Activated T-helper 17 cell treated with anti-CD3 and anti-CD28 coated beads, Interleukin-2, amount 50 U/mL, for 72 hours (primary cell): ENCODE measurements around the gene SMNDC1. TPM values are rescaled to one million over a fixed set of nuclear protein-coding genes. Genes with fewer than 3 reads are reported as not detected.
"Not testable (repeated sequence)": the region's sequence is repeated elsewhere in the genome, so short reads cannot be mapped to it uniquely, and the experiment has no call there.

Experiments used
- ATAC-seq: fragments of 150-1000 bp; cut with Tn5 transposase; replicated peaks from 2 replicates; pipeline ENCODE4 v1.10.0; 2021; ENCODE audit warnings: mild to moderate bottlenecking, moderate library complexity
- H3K27ac Mint-ChIP-seq: one replicate; pipeline ENCODE4 v1.8.0; 2022; ENCODE audit warnings: mixed read lengths
- H3K27me3 Mint-ChIP-seq: one replicate; pipeline ENCODE4 v1.8.0; 2022; ENCODE audit warnings: mixed read lengths
- H3K36me3 Mint-ChIP-seq: one replicate; pipeline ENCODE4 v1.8.0; 2022; ENCODE audit warnings: low read depth, mild to moderate bottlenecking, mixed read lengths
- H3K4me1 Mint-ChIP-seq: one replicate; pipeline ENCODE4 v1.8.0; 2022; ENCODE audit warnings: mixed read lengths
- H3K4me3 Mint-ChIP-seq: one replicate; pipeline ENCODE4 v1.8.0; 2022; ENCODE audit warnings: mild to moderate bottlenecking, mixed read lengths
- H3K9me3 Mint-ChIP-seq: one replicate; pipeline ENCODE4 v1.8.0; 2022; ENCODE audit warnings: mixed read lengths
- total RNA-seq, 2 donors: library from RNA; stranded (reverse); gene quantifications; one replicate each; pipeline ENCODE4 v1.2.3, GENCODE V29; 2022

SMNDC1 gene
- total RNA-seq, 2 donors from 2014 or later, result 35.8 to 40.1 TPM

DNA sequence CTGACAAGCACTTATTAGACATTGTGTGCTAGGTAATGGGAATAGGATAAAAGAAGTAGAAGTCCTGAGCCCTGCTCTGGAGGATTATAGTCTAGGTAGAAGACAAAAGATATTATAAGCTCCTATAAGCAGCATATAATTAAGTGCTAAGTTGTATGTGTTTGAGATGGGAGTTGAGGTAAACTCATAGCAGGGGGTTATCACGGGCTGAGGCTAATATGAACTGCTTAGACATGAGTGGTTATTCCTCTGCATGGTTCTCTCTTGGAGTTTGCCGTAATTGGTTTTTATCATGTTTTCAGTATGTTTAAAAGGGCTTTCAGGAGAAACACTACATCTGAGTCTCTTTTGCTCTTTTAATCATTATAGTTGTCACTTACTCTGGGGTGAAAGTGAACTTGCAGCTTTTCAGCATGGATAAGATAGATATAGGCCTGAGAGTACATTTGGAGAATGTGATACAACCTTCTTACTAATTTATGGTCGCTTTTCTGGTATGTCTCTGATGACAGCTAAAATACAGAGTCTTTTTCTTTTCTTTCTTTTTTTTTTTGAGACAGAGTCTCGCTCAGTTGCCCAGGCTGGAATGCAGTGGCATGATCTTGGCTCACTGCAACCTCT lies 39.0 kb downstream of the SMNDC1 start:
- H3K27me3 Mint-ChIP-seq, result no peaks in the 10 kb centered on the region
- H3K9me3 Mint-ChIP-seq, result no peaks in the 10 kb centered on the region
- no peak overlapping the region for H3K4me3 Mint-ChIP-seq
- H3K4me1 Mint-ChIP-seq, result peaks cover 32% of the 10 kb centered on the region
- ATAC-seq, result no peak
- peaks cover 40% of the 10 kb centered on the region for H3K36me3 Mint-ChIP-seq
- H3K27ac Mint-ChIP-seq, result no peak overlapping the region

DNA sequence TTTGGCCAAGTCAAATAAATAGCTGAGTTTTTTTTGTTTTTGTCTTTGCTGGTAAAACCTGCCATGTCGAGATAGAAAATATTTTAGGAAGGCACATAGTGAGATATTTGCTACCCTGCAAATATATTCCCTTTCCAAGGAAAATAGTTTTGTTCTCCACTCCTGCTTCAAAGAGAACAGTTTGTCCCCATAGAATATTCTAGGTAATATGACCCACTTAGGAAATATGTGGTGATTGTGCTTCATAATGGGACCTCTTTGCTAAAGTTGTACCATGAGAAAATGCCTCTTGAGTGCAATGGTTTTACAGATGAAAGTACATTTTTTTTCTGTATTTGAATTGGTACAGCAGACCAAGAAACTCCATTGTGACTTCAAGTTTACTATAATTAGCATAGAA lies 41.6 kb downstream of the SMNDC1 start:
- Mint-ChIP-seq H3K36me3 (peaks cover 32% of the 10 kb centered on the region), H3K4me1 (peaks cover 14% of the 10 kb centered on the region), H3K4me3 (no peak overlapping the region), H3K27ac (no peak overlapping the region), H3K27me3 (no peaks in the 10 kb centered on the region), H3K9me3 (no peaks in the 10 kb centered on the region)
- ATAC-seq, result no peak

DNA sequence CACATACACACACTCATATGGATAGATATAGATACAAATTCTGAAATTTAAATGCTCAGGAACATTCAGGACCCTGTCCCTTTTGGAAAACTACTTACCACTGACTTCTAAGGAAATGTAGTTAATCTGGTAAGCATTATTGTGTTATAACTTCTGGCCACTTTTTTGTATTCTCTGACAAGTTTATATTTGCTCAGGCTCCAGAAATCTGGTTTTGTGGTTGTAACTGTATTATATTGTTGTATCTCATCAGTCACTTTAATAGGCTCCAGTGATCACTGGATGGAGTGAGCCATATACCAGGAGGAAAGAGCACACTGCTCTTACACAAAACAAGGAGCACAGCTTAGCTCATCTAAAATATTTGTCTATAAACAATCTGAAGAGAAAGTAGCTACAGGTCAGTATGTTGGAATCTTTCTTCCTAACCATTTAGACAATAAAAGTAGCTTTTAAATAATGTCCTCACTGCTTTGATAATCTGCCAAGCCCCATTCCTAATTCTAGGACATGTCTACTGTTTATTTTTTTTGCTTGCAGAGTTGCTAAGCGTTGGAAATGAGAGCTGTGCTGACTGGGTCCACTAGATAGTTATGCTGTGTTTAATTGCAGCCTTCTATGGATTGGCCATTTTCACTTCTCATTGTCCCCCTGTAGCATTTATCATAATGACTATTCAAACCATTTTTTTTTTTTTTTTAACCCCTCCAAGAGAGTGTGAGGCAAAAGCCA lies 43.8 kb downstream of the SMNDC1 start:
- peaks cover 42% of the 10 kb centered on the region for H3K36me3 Mint-ChIP-seq
- no peak overlapping the region for H3K4me3 Mint-ChIP-seq
- no peaks in the 10 kb centered on the region for H3K27me3 Mint-ChIP-seq
- no peak overlapping the region for H3K27ac Mint-ChIP-seq
- no peaks in the 10 kb centered on the region for H3K9me3 Mint-ChIP-seq
- H3K4me1 Mint-ChIP-seq, result peaks cover 13% of the 10 kb centered on the region
- ATAC-seq, result no peak

DNA sequence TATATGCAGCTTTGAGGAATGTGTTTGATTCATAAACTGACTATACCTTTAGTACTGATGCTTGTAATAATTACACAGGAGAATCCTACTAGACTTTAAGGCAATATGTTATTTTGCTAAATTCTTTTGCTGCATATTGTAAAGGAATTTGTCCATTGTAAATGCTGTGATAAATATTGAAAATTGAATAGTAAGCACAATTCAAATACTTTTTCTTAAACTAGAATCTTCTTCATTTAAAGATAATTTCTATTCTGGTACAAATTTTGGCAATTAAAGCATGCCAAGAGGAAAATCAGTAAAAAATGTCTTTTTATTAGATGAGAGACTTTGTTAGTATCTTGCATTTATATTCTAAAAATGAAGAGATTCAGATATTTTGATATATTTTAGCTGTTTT lies 45.4 kb downstream of the SMNDC1 start:
- Mint-ChIP-seq H3K4me1 (peaks cover 21% of the 10 kb centered on the region), H3K4me3 (no peak overlapping the region), H3K27ac (no peak overlapping the region), H3K9me3 (no peaks in the 10 kb centered on the region), H3K36me3 (peaks cover 58% of the 10 kb centered on the region), H3K27me3 (no peaks in the 10 kb centered on the region)
- ATAC-seq, result no peak

DNA sequence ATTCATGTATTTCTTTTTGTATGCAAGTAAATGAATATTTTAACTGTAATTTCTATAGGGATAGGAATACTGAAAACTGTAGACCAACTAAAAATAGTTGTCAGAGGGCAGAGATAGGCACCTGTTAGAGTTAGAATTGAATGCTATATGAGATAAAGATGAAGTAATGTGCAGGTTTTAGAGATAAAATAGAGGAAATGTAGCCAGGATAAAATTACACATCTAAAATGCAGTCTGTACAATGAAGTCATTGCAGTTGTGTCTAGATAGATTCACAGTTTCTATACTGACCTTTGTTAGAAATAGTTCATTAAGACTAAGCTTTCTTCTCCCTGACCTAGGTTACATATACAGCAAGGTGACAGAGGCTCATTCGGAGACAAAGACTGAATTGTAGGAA lies 46.2 kb downstream of the SMNDC1 start:
- Mint-ChIP-seq H3K4me3 (no peak overlapping the region), H3K9me3 (no peaks in the 10 kb centered on the region), H3K4me1 (peaks cover 22% of the 10 kb centered on the region), H3K27ac (no peak overlapping the region), H3K36me3 (peaks cover 56% of the 10 kb centered on the region), H3K27me3 (no peaks in the 10 kb centered on the region)
- ATAC-seq, result no peak

DNA sequence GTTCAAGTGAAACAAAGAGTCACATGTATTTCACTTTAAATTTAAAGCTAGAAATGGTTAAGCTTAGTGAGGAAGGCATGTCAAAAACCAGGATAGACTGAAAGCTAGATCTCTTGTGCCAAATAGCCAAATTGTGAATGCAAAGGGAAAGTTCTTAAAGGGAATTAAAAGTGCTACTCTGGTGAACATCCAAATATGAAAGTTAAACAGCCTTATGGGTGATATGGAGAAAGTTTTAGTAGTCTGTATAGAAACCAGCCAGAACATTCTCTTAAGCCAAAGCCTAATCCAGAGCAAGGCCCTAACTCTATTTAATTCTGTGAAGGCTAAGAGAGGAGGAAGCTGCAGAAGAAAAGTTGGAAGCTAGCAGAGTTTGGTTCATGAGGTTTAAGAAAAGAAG lies 50.3 kb downstream of the SMNDC1 start:
- Mint-ChIP-seq H3K36me3 (peaks cover 41% of the 10 kb centered on the region), H3K27ac (no peak overlapping the region), H3K4me3 (peak overlapping the region; percentile 28), H3K27me3 (no peaks in the 10 kb centered on the region), H3K4me1 (peaks cover 37% of the 10 kb centered on the region), H3K9me3 (no peaks in the 10 kb centered on the region)
- no peak for ATAC-seq

DNA sequence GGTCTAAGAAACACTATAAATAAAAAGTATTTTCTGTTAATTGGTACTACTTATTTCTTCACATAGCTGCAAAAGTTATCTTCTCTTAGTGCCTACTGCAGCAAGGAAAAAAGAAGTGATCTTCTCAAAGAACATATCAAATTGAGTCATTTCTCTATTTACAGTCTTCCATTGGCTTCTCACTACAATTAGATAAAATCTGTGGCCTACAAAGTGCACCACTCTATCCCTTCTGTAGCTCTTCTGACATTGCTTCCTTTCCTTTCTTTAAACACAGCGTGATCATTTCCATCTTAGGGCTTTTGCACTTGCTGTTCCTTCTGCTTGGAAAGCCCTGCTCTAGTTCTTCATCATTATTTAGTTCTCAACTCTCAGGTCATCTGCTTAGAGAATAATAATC lies 52.6 kb downstream of the SMNDC1 start:
- Mint-ChIP-seq H3K36me3 (peaks cover 54% of the 10 kb centered on the region), H3K4me1 (peaks cover 38% of the 10 kb centered on the region), H3K9me3 (no peaks in the 10 kb centered on the region), H3K27ac (no peak overlapping the region), H3K27me3 (no peaks in the 10 kb centered on the region), H3K4me3 (peak overlapping the region; percentile 56)
- peak; percentile 24 for ATAC-seq

DNA sequence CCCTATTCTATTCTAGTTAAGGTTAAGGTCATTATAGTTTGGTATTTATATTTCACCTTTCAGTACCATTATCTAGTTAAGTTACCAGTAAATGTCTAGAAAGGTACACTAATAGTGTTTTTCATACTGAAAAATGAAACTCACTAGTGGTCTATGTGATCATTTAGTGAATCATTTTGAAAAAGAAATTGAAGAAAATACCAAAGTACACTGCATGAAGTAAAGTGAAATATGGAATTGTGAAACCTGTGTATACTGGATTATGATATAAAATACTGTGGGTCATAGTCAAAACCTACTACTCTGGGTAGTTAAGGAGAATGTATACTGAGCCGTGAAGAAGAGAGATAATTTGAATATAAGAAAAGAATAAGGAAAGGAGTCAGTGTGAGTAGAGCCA lies 53.3 kb downstream of the SMNDC1 start:
- H3K9me3 Mint-ChIP-seq, H3K27me3 Mint-ChIP-seq: not testable (repeated sequence)
- Mint-ChIP-seq H3K4me1 (peaks cover 34% of the 10 kb centered on the region), H3K4me3 (peak overlapping the region; percentile 56), H3K36me3 (peaks cover 55% of the 10 kb centered on the region), H3K27ac (peak overlapping the region; percentile 74)
- ATAC-seq, result peak; percentile 88

DNA sequence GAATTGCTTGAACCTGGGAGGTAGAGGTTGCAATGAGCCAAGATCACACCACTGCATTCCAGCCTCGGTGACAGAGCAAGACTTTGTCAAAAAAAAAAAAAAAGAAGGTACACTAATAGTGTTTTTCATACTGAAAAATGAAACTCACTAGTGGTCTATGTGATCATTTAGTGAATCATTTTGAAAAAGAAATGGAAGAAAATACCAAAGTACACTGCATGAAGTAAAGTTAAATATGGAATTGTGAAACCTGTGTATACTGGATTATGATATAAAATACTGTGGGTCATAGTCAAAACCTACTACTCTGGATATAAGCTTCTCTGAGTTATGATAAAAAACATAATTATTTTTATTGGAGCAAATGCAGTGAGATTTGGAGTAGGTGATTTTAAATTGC lies 55.2 kb downstream of the SMNDC1 start:
- Mint-ChIP-seq H3K27ac (peak overlapping the region; percentile 56), H3K4me3 (peak overlapping the region; percentile 33), H3K36me3 (peaks cover 59% of the 10 kb centered on the region), H3K4me1 (peaks cover 33% of the 10 kb centered on the region)
- not testable (repeated sequence) for H3K9me3 Mint-ChIP-seq, H3K27me3 Mint-ChIP-seq
- ATAC-seq, result peak; percentile 70

DNA sequence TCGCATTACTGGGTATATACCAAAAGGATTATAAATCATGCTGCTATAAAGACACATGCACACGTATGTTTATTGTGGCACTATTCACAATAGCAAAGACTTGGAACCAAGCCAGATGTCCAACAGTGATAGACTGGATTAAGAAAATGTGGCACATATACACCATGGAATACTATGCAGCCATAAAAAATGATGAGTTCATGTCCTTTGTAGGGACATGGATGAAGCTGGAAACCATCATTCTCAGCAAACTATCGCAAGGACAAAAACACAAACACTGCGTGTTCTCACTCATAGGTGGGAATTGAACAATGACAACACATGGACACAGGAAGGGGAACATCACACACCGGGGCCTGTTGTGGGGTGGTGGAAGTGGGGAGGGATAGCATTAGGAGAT lies 56.9 kb downstream of the SMNDC1 start:
- ATAC-seq, H3K9me3 Mint-ChIP-seq, H3K27me3 Mint-ChIP-seq, H3K27ac Mint-ChIP-seq, H3K4me3 Mint-ChIP-seq: not testable (repeated sequence)
- Mint-ChIP-seq H3K36me3 (peaks cover 64% of the 10 kb centered on the region), H3K4me1 (peaks cover 24% of the 10 kb centered on the region)

DNA sequence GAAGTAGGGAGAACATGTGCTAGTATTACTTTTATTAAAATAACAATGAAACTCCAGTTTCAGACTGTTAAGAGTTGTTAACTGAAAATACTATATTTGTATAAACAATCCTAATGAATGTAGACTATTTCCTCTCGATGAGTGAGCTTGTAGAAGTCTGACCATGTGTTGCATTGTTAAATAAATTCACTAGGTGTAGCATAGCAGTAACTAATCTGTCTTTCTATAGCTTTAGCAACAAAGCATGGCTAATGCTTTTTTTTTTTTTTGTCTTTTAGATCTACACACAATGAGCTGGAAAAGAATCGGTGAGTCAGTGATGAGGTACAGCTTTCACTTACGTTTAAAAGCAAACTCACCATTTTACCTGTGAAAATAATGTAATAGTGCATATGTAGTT lies 60.2 kb downstream of the SMNDC1 start:
- H3K4me3 Mint-ChIP-seq, result no peak overlapping the region
- peaks cover 64% of the 10 kb centered on the region for H3K36me3 Mint-ChIP-seq
- H3K4me1 Mint-ChIP-seq, result peaks cover 29% of the 10 kb centered on the region
- no peak overlapping the region for H3K27ac Mint-ChIP-seq
- ATAC-seq, result no peak
- H3K9me3 Mint-ChIP-seq, result no peaks in the 10 kb centered on the region
- H3K27me3 Mint-ChIP-seq, result no peaks in the 10 kb centered on the region

DNA sequence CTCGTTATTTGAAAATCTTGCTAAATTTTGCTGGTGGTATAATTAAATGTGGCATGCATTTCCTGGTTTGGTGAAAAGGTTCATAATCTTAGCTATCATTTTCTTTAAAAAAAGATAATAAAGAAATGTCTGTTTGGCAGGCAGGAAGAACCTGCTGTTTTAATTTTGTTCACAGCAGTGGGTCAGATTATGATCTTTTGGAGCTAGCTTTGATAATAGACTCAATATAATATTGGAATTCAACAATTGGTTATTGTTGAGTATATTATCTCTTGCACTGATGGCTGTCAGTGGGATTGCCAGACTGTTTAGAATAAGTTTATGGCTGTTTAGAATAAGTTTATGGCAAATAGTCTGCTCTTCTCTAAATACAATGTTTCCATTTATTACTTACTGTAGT lies 62.2 kb downstream of the SMNDC1 start:
- Mint-ChIP-seq H3K27me3 (no peaks in the 10 kb centered on the region), H3K4me3 (peak overlapping the region; percentile 55), H3K9me3 (no peaks in the 10 kb centered on the region), H3K36me3 (peaks cover 71% of the 10 kb centered on the region), H3K27ac (no peak overlapping the region), H3K4me1 (peaks cover 25% of the 10 kb centered on the region)
- no peak for ATAC-seq

DNA sequence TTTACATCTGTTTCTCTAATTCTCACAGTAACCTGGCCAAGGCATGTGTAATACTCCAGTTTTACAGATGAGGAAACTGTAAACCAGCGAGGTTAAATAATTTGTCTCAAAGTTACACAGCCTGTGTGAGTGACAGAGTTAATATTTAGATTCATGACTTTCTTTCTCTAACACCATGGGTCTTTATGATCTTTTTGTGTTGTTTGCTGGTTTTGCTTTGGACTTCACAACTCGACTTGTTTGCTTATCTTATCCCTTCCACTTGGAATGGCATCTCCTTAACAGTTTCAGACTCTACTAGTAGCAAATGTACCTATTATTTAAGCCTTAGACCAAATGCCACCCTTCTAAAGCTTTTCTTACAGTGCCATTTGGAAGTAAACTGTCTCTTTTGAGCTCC lies 62.9 kb downstream of the SMNDC1 start:
- no peak overlapping the region for H3K27ac Mint-ChIP-seq
- H3K4me3 Mint-ChIP-seq, result peak overlapping the region; percentile 55
- peak; percentile 24 for ATAC-seq
- H3K27me3 Mint-ChIP-seq, result no peaks in the 10 kb centered on the region
- H3K9me3 Mint-ChIP-seq, result no peaks in the 10 kb centered on the region
- peaks cover 25% of the 10 kb centered on the region for H3K4me1 Mint-ChIP-seq
- peaks cover 71% of the 10 kb centered on the region for H3K36me3 Mint-ChIP-seq

DNA sequence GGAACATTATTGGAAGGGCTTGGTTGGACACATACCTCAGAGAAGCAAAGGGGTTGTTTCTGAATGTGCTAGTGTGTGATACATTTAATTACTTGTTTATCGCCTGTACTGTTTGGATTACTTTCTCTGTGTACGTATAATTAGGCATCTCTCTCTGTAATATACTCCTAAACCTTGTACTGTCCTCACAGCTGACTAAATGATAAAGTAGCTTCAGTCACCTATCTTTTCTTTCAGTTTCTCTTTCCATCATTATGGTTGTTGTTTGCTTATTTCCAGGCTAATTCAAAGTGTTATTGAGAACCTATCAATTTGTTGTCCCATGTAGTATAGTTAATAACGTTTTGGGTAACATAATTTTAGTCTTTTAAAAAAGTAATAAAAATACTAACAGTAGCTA lies 63.3 kb downstream of the SMNDC1 start:
- no peaks in the 10 kb centered on the region for H3K27me3 Mint-ChIP-seq
- peak; percentile 66 for ATAC-seq

More for the DNA sequence above, 63.3 kb downstream of the SMNDC1 start:
- H3K9me3 Mint-ChIP-seq, result no peaks in the 10 kb centered on the region
- H3K4me1 Mint-ChIP-seq, result peaks cover 25% of the 10 kb centered on the region
- peaks cover 70% of the 10 kb centered on the region for H3K36me3 Mint-ChIP-seq
- H3K4me3 Mint-ChIP-seq, result peak overlapping the region; percentile 55
- no peak overlapping the region for H3K27ac Mint-ChIP-seq
